GM18508 (cell line): ENCODE measurements around the gene ZC3H12A.

Experiments used
- ATAC-seq: cut with Tn5 transposase; IDR thresholded peaks from one replicate; pipeline ENCODE4 v1.9.1; 2021; ENCODE audit warnings: moderate number of reproducible peaks; ENCODE audit not compliant: insufficient read depth, unreplicated experiment

Gene ZC3H12A

GRCh38 chr1:37477198-37477931 is 3.0 kb downstream of the ZC3H12A start:
- ATAC-seq, result no peak

- ATAC-seq, result no peak
Measured at GRCh38 chr1:37477946-37478345, 3.6 kb downstream of the ZC3H12A start.

GRCh38 chr1:37478451-37478881 is 4.1 kb downstream of the ZC3H12A start:
- no peak for ATAC-seq

- no peak for ATAC-seq
Measured at GRCh38 chr1:37478890-37479254, 4.5 kb downstream of the ZC3H12A start.

GRCh38 chr1:37479255-37480124 is 5.1 kb downstream of the ZC3H12A start:
- no peak for ATAC-seq

GRCh38 chr1:37480125-37480466 is 5.7 kb downstream of the ZC3H12A start:
- no peak for ATAC-seq

GRCh38 chr1:37480581-37481288 is 6.4 kb downstream of the ZC3H12A start:
- ATAC-seq, result no peak

- no peak for ATAC-seq
Measured at GRCh38 chr1:37481289-37482003, 7.1 kb downstream of the ZC3H12A start.

GRCh38 chr1:37482004-37482785 is 7.8 kb downstream of the ZC3H12A start:
- no peak for ATAC-seq

- no peak for ATAC-seq
Measured at GRCh38 chr1:37482796-37483744, 8.7 kb downstream of the ZC3H12A start.

GRCh38 chr1:37483785-37484184 is 9.4 kb downstream of the ZC3H12A start:
- no peak for ATAC-seq

- ATAC-seq, result no peak
Measured at GRCh38 chr1:37484325-37485051, 10.1 kb downstream of the ZC3H12A start.

GRCh38 chr1:37485902-37486679 is 11.7 kb downstream of the ZC3H12A start:
- no peak for ATAC-seq

GRCh38 chr1:37486680-37487618 is 12.6 kb downstream of the ZC3H12A start:
- no peak for ATAC-seq

- ATAC-seq, result no peak
Measured at GRCh38 chr1:37487619-37487984, 13.2 kb downstream of the ZC3H12A start.
